Testis (tissue), 2 donors: ENCODE data around the gene ZNF786.

ENCODE experiments used
- CTCF ChIP-seq, 3 experiments: fragments of 450-650 bp in 2 of 3; fragments of 200-600 bp in 1 of 3; sonication (generic) in 1 of 3; IDR thresholded peaks; one replicate each; pipeline ENCODE4 v1.5.1; 2016 to 2019; ENCODE audit warnings: antibody characterized with exemption in 3 of 3, mild to moderate bottlenecking in 2 of 3, moderate library complexity in 1 of 3
- POLR2A ChIP-seq: fragments of 450-650 bp; IDR thresholded peaks from one replicate; pipeline ENCODE4 v1.6.1; 2017; ENCODE audit warnings: antibody characterized with exemption, mild to moderate bottlenecking, moderate library complexity

- TF ChIP-seq CTCF (IDR thresholded peaks at IDR 0.05), result no peak
- no peak for TF ChIP-seq POLR2A
Measured at GRCh38 chr7:149085866-149086265, 4.7 kb downstream of the ZNF786 start.
